Activated CD4-positive, alpha-beta T cell treated with anti-CD3 and anti-CD28 coated beads, Interleukin-2, amount 10 ng/mL, durations not matched to agents 24 days and 14 days (primary cell): ENCODE results near the gene SASH1. TPM values are rescaled to one million over a fixed set of nuclear protein-coding genes. Genes with fewer than 3 reads are reported as not detected.
"Not testable (repeated sequence)": the region's sequence is repeated elsewhere in the genome, so short reads cannot be mapped to it uniquely, and the experiment has no call there.

ENCODE experiments used
- DNase-seq: peaks from one replicate; pipeline ENCODE4 v3.0.0; 2022
- H3K27ac Mint-ChIP-seq: one replicate; pipeline ENCODE4 v1.8.0; 2022; ENCODE audit warnings: mild to moderate bottlenecking, mixed read lengths
- H3K27me3 Mint-ChIP-seq: one replicate; pipeline ENCODE4 v1.8.0; 2022; ENCODE audit warnings: mixed read lengths
- H3K36me3 Mint-ChIP-seq: one replicate; pipeline ENCODE4 v1.8.0; 2022; ENCODE audit warnings: low read depth, mild to moderate bottlenecking, mixed read lengths
- H3K4me1 Mint-ChIP-seq: one replicate; pipeline ENCODE4 v1.8.0; 2021; ENCODE audit warnings: mixed read lengths
- H3K4me3 Mint-ChIP-seq: one replicate; pipeline ENCODE4 v1.8.0; 2022; ENCODE audit warnings: mild to moderate bottlenecking, moderate library complexity, mixed read lengths
- H3K9me3 Mint-ChIP-seq: one replicate; pipeline ENCODE4 v1.8.0; 2021; ENCODE audit warnings: mixed read lengths
- intact Hi-C: fragments of 100-400 bp; cut with micrococcal nuclease; formaldehyde crosslinking; loops from one replicate; pipeline ENCODE4 v1.15.1; 2023
- total RNA-seq: library from RNA; stranded (reverse); gene quantifications from 2 replicates; pipeline ENCODE4 v1.2.3, GENCODE V29; 2022

Gene SASH1
- total RNA-seq, 1 donor from 2014 or later = 0.44 TPM

- DNase-seq = no peak
- no peaks in the 10 kb centered on the region for H3K9me3 Mint-ChIP-seq
- intact Hi-C loops = loop anchor here (10.0 kb wide), 2 partner anchors 459 to 869 kb away; no protein-coding TSS in a partner anchor
- peaks cover 18% of the 10 kb centered on the region for H3K27me3 Mint-ChIP-seq
- H3K4me3 Mint-ChIP-seq = no peak overlapping the region
- no peaks in the 10 kb centered on the region for H3K36me3 Mint-ChIP-seq
- H3K27ac Mint-ChIP-seq = no peak overlapping the region
- peaks cover 3% of the 10 kb centered on the region for H3K4me1 Mint-ChIP-seq
These were observed 223.5 kb downstream of the SASH1 start for GRCh38 chr6:148565930-148566663.

- H3K27ac Mint-ChIP-seq = no peak overlapping the region
- no peaks in the 10 kb centered on the region for H3K36me3 Mint-ChIP-seq
- peaks cover 3% of the 10 kb centered on the region for H3K4me1 Mint-ChIP-seq
- no peaks in the 10 kb centered on the region for H3K9me3 Mint-ChIP-seq
- H3K27me3 Mint-ChIP-seq = peaks cover 18% of the 10 kb centered on the region
- intact Hi-C loops = loop anchor here (10.0 kb wide), 2 partner anchors 458 to 868 kb away; no protein-coding TSS in a partner anchor
- no peak overlapping the region for H3K4me3 Mint-ChIP-seq
- no peak for DNase-seq
These were observed 224.2 kb downstream of the SASH1 start for GRCh38 chr6:148566664-148567350.

- intact Hi-C loops = no loop called here
- H3K27ac Mint-ChIP-seq = no peak overlapping the region
- peaks cover 3% of the 10 kb centered on the region for H3K4me1 Mint-ChIP-seq
- H3K27me3 Mint-ChIP-seq = peaks cover 13% of the 10 kb centered on the region
- no peak for DNase-seq
- H3K9me3 Mint-ChIP-seq = no peaks in the 10 kb centered on the region
- H3K4me3 Mint-ChIP-seq = no peak overlapping the region
- H3K36me3 Mint-ChIP-seq = no peaks in the 10 kb centered on the region
These were observed 227.8 kb downstream of the SASH1 start for GRCh38 chr6:148570456-148570855.

DNA sequence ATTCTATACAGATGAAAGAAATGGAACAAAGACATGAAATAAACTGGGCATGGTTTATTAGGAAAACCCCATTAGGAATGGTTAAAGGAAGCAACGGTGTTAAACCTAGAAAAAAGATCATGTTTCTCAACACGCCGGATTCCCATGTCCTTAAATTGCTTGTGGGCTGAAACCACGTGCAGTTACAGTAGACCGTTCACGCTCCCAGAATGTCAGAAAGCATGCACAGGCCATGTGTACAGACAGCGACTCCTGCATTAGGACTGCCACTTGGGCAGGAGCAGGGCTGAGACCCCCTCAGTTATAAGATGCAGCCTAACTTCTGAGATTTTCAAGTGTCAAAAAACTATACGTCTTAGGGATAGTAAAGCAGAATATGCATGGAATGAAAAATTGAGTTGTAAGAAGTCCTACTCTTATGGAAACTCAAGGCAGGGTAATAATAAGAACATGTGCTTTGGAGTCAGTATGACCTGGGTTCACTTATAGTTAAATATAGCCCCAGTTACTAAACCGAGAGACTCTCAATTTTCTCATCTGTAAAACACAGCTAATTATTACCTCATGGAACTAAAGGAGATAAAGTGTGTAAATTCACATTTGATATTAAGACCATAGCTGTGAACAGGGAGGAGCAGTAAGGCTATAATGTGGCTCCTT, 230.2 kb downstream of the SASH1 start:
- H3K27me3 Mint-ChIP-seq = peaks cover 18% of the 10 kb centered on the region

GRCh38 chr6:148573922-148574321, 231.3 kb downstream of the SASH1 start:
- H3K9me3 Mint-ChIP-seq = no peaks in the 10 kb centered on the region
- H3K27ac Mint-ChIP-seq = no peak overlapping the region
- H3K4me3 Mint-ChIP-seq = no peak overlapping the region
- no peak for DNase-seq
- intact Hi-C loops = no loop called here
- H3K36me3 Mint-ChIP-seq = no peaks in the 10 kb centered on the region
- H3K4me1 Mint-ChIP-seq = no peaks in the 10 kb centered on the region
- peaks cover 28% of the 10 kb centered on the region for H3K27me3 Mint-ChIP-seq

More for the DNA sequence above, 230.2 kb downstream of the SASH1 start:
- intact Hi-C loops = no loop called here
- no peaks in the 10 kb centered on the region for H3K9me3 Mint-ChIP-seq
- no peaks in the 10 kb centered on the region for H3K4me1 Mint-ChIP-seq
- H3K27ac Mint-ChIP-seq = no peak overlapping the region
- H3K4me3 Mint-ChIP-seq = no peak overlapping the region
- DNase-seq = peak; percentile 16
- H3K36me3 Mint-ChIP-seq = no peaks in the 10 kb centered on the region

DNA sequence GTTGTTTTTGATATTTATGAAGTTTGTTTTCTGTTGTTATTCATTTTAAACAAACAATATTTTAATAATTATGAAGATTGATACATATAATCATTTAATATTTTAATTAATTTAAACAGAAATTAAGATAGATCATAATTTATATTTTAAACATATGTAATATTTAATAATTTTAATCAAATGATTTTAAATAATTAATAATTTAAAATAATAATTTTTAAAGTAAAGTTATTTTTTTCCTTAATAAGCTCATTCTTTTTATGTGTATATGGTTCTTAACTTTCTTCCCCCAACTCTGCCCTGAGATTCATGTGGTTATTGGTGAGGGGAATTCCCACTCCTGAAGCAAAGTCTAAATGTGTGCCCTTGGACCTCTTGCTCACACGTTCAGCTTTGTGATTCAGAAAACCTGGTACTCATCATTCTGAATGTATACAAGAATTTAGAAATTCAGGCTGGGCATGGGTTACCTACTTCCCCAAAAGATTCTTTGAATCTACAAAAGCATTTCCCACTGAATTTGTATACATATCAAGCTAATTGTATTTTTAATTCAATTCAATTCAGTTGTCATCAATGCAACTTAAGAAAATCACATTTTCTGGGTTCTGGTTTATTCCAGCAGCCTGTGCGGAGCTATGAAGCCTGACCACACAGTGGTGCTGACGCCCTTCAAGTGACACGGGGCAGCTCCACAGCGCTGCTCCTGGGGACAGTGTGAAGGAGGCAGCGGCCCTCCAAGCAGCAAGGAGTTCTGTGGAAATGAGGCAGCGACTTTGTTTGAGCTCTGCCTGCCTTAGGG, 235.2 kb downstream of the SASH1 start:
- no peaks in the 10 kb centered on the region for H3K9me3 Mint-ChIP-seq
- peak; percentile 79 for DNase-seq

GRCh38 chr6:148578489-148578814, 235.8 kb downstream of the SASH1 start:
- Mint-ChIP-seq H3K27me3 (peaks cover 38% of the 10 kb centered on the region), H3K4me3 (no peak overlapping the region), H3K9me3 (no peaks in the 10 kb centered on the region), H3K36me3 (no peaks in the 10 kb centered on the region), H3K4me1 (no peaks in the 10 kb centered on the region), H3K27ac (no peak overlapping the region)
- no peak for DNase-seq
- intact Hi-C loops = loop anchor here (5.0 kb wide), 1 partner anchor 369 kb away; no protein-coding TSS in a partner anchor

More for the DNA sequence above, 235.2 kb downstream of the SASH1 start:
- H3K4me1 Mint-ChIP-seq = no peaks in the 10 kb centered on the region
- peaks cover 36% of the 10 kb centered on the region for H3K27me3 Mint-ChIP-seq
- intact Hi-C loops = loop anchor here (5.0 kb wide), 1 partner anchor 369 kb away; no protein-coding TSS in a partner anchor
- no peak overlapping the region for H3K4me3 Mint-ChIP-seq
- no peaks in the 10 kb centered on the region for H3K36me3 Mint-ChIP-seq
- no peak overlapping the region for H3K27ac Mint-ChIP-seq

DNA sequence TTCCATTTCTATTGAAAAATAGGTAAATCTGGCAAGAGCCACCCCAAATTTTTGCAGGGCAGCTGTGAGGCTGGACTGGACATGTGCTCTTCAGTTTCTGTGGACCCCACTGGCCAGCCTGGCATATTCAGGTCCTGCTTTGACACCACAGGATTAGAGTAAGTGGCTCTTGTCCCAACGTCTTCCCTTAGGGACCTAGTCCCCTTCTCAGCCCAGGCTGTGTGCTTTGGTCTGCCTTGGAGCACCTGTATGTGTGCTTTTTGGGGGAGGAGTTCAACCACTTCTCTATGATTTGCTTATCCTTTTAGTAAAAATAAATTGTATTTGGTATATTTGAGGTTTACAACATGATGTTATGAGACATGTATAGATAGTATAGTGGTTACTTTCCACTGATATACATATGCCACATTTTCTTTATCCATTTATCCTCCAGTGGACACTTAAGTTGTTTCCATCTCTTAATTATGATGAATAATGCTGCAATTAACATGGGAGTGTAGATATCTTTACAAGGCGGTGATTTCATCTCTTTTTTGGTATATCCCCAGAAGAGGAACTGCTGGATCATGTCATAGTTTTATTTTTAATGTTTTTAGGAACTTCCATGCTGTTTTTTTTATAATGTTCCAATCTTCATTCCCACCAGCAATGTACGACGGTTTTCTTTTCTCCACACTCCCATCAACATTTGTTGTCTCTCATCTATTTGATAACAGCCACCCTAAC, 236.4 kb downstream of the SASH1 start:
- Mint-ChIP-seq H3K27ac (no peak overlapping the region), H3K4me1 (no peaks in the 10 kb centered on the region), H3K36me3 (no peaks in the 10 kb centered on the region), H3K27me3 (peaks cover 40% of the 10 kb centered on the region), H3K9me3 (peaks cover 4% of the 10 kb centered on the region), H3K4me3 (no peak overlapping the region)
- intact Hi-C loops = loop anchor here (5.0 kb wide), 1 partner anchor 368 kb away; no protein-coding TSS in a partner anchor
- peak; percentile 38 for DNase-seq

GRCh38 chr6:148580442-148580841, 237.8 kb downstream of the SASH1 start:
- H3K36me3 Mint-ChIP-seq = no peaks in the 10 kb centered on the region
- DNase-seq = peak; percentile 21
- H3K4me1 Mint-ChIP-seq = no peaks in the 10 kb centered on the region
- peaks cover 44% of the 10 kb centered on the region for H3K27me3 Mint-ChIP-seq
- H3K27ac Mint-ChIP-seq = no peak overlapping the region
- H3K4me3 Mint-ChIP-seq = no peak overlapping the region
- H3K9me3 Mint-ChIP-seq = peaks cover 9% of the 10 kb centered on the region
- intact Hi-C loops = no loop called here

- intact Hi-C loops = no loop called here
- peaks cover 16% of the 10 kb centered on the region for H3K9me3 Mint-ChIP-seq
- H3K27ac Mint-ChIP-seq = no peak overlapping the region
- H3K4me3 Mint-ChIP-seq = no peak overlapping the region
- H3K27me3 Mint-ChIP-seq = peaks cover 28% of the 10 kb centered on the region
- H3K4me1 Mint-ChIP-seq = no peaks in the 10 kb centered on the region
- H3K36me3 Mint-ChIP-seq = no peaks in the 10 kb centered on the region
- no peak for DNase-seq
These were observed 241.0 kb downstream of the SASH1 start for GRCh38 chr6:148583631-148584030.

DNA sequence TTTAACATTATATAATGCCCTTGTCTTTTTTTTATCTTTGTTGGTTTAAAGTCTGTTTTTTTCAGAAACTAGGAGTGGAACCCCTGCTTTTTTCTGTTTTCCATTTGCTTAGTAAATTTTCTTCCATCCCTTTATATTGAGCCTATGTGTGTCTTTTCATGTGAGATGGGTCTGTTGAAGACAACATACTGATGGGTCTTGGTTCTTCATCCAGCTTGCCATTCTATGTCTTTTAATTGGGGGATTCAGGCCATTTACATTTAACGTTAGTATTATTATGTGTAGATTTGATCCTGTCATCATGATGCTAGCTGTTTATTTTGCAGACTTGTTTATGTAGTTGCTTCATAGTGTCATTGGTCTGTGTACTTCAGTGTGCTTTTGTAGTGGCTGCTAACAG, 243.0 kb downstream of the SASH1 start:
- H3K4me1 Mint-ChIP-seq, H3K36me3 Mint-ChIP-seq, H3K4me3 Mint-ChIP-seq, H3K27ac Mint-ChIP-seq, DNase-seq, intact Hi-C loops: not testable (repeated sequence)
- H3K9me3 Mint-ChIP-seq = peaks cover 16% of the 10 kb centered on the region
- H3K27me3 Mint-ChIP-seq = peaks cover 15% of the 10 kb centered on the region

DNA sequence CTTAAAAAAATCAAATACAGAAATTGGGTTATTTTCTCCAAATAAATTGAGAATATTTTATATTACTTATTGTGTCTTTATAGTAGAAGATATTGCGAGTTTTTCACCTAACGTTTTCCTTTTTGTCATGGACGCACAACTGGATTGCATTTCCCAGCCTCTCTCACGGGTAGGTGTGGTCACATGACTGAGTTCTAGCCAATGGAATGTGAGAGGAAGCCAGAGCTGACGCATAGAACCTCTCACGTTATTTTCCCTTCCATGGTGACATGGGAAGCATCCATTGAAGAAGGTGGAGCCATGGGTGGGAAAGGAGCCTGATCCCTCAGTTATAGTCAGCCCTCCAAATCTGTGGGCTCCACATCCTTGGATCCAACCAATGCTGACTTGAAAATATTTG, 248.2 kb downstream of the SASH1 start:
- Mint-ChIP-seq H3K27me3 (peaks cover 7% of the 10 kb centered on the region), H3K36me3 (no peaks in the 10 kb centered on the region), H3K9me3 (peaks cover 7% of the 10 kb centered on the region), H3K4me1 (no peaks in the 10 kb centered on the region), H3K4me3 (no peak overlapping the region), H3K27ac (no peak overlapping the region)
- DNase-seq = peak; percentile 16
- intact Hi-C loops = no loop called here

DNA sequence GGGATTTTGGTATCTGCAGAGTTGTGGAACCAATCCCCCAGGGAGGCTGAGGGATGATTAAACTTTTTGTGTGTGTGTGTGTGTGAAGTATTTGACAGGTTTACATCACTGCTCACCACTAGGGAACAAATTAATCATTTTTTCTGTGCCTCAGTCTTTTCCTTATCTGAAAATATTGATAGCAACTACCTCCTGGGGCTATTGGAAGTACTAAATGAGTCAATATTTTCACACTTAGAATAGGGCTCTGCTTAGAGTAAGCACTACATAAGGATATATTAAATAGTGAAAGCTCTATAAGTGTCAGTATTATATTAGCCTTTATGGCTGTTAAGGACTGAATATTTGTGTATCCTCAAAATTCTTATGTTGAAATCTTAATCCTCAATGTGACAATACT, 249.0 kb downstream of the SASH1 start:
- Mint-ChIP-seq H3K4me1 (no peaks in the 10 kb centered on the region), H3K27ac (no peak overlapping the region), H3K36me3 (no peaks in the 10 kb centered on the region), H3K27me3 (peaks cover 7% of the 10 kb centered on the region), H3K9me3 (peaks cover 3% of the 10 kb centered on the region), H3K4me3 (no peak overlapping the region)
- DNase-seq = no peak
- intact Hi-C loops = no loop called here
